HG03571 (cell line): ENCODE data around the gene FAM47C.
"Not testable (repeated sequence)": the region's sequence is repeated elsewhere in the genome, so short reads cannot be mapped to it uniquely, and the experiment has no call there.

Source experiments
- ATAC-seq: cut with Tn5 transposase; IDR thresholded peaks from one replicate; pipeline ENCODE4 v1.9.1; 2021; ENCODE audit not compliant: unreplicated experiment

FAM47C gene

DNA sequence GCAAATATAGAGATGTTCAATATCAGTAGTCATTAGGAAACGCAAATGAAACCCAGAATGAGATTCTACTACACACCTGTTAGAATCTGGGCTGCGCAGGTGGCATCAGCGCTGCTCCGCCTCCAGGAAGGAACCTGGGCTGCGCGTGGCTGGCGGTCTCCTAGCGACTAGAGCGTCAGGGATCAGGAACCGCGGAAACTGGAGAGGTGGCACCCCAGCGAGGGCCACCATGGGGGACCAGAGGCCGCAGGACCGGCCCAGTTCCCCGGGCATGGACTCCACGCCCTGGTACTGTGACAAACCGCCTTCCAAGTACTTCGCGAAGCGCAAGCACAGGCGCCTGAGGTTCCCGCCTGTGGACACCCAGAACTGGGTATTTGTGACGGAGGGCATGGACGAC, at the start of gene FAM47C:
TSS of gene FAM47C (plus strand) at position 185 of the 400 bp plus-strand sequence. CDS start at position 230, 45 bp downstream.
- ATAC-seq, result not testable (repeated sequence)

DNA sequence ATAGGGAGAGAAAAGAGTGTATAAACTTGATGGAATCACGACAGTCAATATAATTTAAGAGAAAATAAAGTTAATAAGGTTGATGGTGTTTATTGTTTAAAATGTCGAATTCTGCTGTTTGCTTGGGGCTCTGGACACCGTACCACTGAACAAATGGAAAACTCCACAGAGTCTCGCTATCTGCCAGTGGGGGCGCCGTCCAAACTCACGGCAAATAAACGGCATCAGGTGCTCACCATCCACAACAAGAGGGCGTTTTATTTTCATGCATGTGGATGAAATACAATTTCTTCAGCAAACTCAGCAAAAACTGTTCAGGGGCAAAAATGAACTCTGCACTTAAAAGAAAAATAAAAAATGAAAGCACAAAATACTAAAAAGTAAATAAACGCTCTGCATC, 46.6 kb upstream of the FAM47C start:
- no peak for ATAC-seq

DNA sequence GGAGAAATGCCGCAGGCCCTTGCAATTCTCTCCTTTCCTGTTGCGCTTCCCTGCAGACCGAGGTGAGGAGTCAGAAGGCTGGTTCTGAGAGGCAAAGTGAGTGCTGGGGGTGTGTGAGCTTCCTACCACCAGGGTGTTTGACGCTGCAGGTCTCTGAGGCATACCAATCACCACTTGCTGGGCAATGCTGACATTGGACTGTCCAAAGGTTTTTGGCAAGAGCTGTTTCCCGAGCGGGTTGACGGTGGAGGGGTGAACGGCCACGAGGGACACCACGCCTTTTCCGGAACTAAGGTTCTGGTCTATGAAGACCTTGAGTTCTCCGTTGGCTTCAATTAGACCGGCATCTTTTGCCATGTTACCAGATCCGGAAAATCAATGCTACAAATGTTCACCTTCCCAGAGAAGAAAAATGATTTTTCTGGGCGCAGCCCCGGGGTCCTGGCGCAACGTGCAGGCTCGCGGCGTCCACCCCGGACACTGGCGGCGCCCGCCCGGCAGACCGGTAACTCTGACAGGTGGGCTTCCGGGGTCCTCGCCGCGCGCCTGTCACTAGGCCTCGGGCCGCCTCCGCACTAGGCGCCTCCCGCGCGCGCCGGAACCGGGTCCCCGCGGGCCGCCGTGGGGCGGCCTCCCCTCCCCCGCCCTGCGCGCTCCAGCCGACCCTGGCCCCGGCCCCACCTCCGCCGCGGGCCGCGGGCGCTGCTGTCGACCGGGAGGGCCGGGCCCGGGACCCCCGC, 44.9 kb upstream of the FAM47C start:
- ATAC-seq, result no peak

DNA sequence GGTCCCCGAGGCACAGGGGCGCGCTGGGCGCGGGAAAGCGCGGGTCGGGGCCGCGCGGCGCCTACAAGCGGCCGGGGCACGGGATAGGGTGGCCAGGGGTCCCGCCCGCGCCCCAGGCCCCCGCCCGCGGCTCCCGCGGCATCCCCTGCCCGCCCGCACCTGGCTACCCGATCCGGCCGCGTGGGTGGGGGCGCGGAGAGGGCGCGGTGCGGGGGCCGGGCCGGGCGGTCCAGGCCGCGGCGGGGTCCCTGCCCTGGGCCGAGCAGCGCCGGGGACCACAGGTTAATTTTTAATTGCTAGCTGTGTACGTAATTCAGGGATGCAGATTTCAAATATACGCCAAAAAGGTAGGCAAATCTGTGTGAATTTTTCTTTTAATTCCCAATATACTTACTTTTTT, 44.3 kb upstream of the FAM47C start:
- no peak for ATAC-seq

DNA sequence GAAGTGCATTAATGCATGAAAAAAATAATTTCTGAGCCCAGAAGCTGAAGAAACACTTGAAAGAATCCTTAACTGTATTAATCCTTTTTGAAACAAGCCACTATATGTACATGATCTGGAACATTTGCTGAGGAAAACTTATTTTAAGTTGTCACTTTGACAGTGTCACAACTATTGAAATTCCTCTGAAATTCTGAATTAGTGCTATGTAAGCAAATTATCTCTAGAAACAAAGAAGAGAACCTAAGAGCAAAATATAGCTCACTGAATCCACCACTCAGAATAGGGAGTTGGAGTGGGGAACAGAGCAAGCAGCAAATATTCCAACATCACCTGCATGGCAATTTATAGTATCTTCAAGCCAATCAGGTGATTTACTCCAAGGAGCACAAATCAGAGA, 34.6 kb upstream of the FAM47C start:
- ATAC-seq, result no peak

DNA sequence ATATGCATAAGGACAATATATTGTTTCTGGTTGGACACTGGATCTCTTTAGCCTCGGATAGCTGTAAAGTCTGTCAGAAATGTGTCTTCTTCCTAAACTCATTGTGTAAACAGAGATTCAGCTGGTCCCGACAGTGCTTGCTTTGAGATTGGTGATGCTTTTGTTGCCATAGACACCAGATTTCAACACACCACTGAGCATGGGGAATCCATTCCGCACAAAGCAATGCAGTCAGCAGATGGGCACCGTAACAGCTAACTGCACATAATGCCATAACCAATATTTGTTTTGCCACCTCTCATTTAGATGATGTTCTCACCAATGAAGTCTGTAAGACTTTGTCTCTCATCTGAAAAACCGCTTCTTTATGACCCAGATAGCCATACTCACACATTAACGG, 33.3 kb upstream of the FAM47C start:
- no peak for ATAC-seq

DNA sequence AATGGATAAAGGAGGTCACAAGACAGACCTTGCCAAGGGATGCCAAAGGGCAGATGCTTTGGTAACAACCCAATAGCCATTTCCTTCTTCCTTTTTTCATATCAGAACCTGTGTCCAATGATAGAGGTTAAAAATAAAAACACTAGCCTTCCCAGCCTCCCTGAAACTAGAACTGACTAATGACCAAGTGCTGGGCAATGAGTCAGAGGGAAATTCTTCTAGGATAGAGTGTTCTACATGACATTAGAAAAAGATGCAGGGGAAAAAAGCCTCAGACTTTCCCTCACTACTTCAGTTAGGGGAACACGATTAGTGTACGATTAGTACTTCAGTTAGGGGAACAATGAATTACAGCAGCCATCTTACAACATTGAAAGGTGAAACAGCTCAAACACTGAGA, 29.3 kb upstream of the FAM47C start:
- no peak for ATAC-seq

DNA sequence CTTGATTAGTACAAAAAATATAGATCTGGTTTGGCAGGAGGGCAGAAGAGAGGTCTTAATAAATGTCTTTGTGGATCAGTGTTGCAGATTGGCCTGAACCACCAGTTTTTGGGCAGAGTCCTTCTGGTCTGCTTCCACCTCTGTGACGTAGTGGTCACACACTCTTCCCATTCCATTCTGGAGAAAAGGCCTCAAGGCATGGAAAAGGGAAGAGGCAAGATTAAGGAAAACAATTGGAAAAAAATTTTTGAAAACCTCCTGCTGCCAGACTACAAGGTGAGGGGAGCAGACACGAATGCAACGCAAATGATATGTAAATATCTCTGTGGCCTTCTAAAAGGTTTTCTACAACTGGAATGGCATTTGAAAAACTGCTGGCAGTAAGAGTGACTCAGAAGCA, 24.3 kb upstream of the FAM47C start:
- ATAC-seq, result no peak

DNA sequence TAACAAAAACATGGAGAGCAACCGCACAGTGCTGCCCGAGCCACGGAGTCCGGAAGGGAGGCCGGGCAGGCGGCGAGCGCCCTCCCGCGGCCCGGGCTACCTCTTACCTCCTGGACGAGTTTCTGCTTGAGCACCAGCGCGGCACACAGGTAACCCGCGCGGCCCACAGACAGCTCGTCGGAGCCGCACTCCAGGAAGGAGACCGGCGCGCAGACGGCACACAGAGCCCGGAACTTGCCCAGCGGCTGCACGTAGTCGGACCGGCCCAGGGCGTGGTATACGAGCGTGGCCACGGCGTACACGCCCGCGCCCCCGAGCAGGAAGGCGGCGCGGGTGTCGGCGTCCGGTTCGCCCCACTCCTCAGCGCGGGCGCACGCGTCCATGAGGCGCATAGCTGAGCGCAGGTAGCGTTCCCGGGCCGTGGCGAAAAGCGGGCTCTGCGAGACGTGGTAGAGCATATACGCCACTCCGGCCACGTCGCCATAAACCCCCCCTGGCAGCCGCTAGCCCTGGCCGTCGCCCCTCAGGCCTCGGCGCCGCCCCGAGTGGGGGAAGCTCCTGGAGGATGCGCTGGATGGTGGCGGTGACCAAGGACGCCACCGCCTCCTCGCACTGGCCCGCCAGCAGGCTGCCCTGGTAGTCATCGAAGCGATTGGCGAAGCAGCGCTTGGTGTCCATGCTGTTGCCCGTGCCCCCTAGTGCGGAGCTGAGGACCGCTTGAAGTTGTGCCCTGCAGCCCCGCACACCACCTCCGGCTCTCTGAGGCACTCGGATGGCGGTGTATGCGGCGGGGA, 22.6 kb upstream of the FAM47C start:
- ATAC-seq, result not testable (repeated sequence)

DNA sequence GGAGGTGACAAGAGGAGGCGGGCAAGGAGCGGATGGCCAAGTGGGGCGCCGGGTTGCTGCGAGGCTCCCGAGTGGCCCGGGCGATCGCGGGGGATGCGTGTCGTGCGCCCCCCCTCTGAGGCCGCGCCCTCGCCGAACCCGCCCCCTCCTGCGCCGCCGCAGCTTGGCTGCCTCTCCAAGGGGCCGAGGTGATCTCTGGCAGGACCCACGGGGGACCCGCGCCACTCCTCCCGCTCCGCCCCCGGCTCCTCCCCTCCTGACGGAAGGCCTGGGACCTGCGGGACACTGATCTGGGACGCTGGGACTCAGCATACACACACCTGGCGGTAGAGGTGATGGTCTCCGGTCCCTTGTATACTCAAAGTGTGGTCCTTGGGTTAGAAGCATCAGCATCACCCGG, 21.9 kb upstream of the FAM47C start:
- no peak for ATAC-seq

DNA sequence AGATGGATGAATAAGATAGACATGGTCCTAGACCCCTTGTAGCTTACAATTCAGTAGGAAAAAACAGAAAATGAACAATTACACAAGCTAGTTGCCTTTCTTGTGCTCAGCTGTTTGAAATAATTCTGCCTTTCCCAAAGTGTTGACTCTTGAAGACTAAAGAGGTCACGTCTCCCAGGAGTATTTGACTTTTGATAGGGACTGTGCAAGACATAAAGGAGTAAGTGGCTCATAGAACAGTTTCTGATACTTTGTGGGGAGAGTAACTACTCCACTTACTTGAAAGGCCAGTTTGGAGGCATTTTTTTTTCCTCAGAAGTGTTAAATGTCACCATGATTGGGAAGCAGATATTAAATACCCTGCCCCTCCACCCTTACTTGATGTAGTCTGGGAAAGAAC, 21.0 kb upstream of the FAM47C start:
- not testable (repeated sequence) for ATAC-seq

DNA sequence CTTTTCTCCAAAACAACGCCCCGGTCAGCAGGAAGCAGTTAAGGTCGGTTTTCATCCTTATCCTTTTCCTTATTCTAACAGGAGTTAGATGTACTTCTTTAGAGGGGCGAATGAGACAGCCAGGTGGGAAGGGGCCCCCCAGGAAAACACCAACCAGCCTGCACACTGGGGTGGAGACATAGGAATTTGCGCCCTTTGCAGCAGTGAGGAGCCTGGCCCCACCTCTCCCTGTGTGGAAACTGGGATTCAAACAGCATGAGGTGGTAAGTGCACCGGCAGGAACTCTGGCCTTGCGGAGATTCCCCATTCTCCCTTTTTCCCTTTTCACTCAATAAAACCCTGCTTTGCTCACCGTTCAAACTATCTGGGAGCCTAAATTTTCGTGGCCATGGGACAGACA, 8.0 kb upstream of the FAM47C start:
- no peak for ATAC-seq

DNA sequence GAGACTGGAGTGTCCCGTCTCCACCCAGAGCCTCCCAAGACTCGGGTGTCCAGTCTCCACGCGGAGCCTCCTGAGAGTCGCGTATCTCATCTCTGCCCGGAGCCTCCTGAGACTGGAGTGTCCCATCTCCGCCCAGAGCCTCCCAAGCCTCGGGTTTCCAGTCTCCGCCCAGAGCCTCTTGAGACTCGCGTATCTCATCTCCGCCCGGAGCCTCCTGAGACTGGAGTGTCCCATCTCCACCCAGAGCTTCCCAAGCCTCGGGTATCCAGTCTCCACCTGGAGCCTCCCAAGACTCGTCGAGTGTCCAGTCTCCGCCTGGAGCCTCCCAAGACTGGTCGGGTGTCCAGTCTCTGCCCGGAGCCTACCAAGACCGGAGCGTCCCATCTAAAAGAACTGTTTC, 2.3 kb downstream of the FAM47C start:
- no peak for ATAC-seq

DNA sequence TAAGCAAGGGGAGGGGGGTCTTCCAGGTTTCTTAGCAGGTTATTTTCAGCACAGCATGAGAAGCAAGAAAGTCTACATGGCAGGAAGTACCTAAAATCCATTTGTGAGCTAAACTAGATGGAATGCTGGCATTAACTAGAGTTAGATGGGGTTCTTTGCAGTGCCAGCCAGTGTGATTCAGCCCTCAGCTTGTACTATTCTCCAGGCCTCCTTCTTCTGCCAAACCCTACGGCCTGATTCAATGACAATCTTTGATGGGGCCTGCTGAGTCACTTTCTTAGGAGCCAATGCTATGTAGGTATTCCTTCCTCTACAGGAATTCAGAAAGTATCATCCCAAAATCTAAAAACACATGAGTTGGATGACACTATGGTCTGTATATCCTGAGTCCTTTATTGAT, 26.1 kb downstream of the FAM47C start:
- not testable (repeated sequence) for ATAC-seq

DNA sequence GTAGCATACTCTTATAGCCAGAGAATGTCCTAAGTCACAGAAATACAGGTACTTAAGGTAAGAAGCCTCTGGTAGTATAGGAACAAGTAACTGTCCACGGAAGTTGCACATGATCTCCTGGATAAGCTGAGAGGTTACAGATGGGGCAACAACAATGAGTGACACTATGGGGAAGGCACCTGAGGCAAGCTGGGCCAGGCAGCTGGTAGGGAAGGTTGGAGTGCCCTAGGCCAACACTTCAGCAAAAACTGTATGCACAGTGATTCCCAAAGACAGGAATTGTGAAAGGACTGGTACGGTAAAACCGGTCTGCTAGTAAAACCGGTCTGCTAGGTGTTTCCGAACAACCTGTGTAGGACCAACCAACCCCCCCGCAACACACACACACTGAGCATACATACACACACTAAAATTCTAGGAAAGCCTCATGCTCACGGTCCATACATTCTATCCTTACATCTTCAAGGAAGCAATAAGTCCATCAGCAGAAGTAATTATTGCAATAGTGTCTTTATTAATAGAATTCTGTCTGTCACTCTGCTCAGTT, 28.6 kb downstream of the FAM47C start:
- ATAC-seq, result not testable (repeated sequence)

DNA sequence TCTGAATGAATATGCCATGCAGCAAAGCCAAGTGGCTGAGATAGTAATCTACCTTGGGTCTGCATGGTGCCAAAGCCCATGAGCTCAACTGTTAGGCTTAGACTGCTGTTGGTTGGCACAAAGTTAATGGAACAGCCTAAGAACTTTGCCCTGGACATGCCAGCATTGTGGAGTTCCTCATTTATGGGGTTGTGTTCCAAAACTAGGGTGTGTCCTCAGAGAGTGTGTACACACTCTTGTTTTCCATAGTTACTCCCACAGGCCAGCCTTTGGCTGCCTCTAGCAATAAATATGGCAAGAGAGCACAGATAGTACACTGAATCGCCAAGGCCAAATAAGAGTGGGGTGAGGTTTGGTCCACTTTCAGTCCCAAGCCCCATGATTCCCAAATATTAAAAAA, 30.6 kb downstream of the FAM47C start:
- ATAC-seq, result not testable (repeated sequence)

DNA sequence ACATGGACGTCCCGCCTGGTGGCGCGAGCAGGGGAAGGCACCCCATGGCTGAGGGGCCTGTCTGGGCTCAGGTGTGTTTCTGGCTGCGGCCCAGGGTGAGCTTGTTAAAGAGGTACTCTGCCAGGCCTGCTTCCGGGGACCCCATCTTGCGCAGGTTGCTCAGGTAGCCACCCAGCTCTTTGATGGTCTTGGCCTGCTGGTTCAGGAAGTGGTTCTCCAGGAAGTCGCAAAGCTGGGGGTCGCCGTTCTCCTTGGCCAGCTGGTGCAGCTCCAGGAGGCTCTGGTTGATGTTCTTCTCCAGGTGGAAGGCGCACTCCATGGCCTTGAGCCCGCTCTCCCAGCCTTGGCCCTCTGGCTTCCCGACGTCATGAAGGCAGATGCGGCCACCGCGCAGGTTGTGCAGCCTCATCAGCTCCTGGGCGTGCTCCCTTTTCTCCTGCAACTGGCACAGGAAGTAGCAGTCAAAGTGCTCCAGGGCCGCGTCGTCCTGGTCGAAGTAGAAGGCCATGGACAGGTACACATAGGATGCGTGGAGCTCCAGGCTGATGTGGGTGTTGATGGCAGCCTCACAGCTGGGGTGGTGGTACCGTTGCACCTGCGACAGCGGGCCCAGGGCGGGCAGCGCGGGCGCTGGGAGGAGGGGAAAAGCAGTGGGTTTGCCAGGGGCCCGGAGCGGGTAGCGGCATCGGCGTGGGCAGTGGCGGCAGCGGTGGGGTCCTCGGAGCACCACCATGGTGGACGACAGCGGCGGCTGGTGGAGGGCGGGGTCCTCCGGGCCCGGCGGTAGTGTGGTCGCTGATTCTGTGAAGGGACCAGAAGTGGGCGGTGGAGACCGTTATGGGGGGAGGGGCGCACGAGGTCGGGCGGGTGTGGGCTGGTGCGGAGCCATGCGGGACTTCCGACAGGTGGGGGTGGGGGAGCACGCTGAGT, 35.1 kb downstream of the FAM47C start:
- ATAC-seq, result not testable (repeated sequence)

DNA sequence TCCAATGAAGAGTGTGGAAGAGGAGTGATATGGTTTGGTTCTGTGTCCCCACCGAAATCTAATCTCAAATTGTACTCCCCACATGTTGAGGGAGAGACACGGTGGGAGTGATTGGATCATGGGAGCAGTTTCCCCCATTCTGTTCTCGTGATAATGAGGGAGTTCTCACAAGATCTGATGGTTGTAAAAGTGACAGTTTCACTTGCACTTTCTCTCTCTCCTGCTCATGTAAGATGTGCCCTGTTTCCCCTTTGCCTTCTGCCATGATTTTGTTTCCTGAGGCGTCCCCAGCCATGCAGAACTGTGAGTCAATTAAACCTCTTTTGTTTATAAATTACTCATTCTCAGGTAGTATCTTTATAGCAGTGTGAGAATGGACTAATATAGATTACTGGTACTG, 39.6 kb downstream of the FAM47C start:
- ATAC-seq, result no peak

DNA sequence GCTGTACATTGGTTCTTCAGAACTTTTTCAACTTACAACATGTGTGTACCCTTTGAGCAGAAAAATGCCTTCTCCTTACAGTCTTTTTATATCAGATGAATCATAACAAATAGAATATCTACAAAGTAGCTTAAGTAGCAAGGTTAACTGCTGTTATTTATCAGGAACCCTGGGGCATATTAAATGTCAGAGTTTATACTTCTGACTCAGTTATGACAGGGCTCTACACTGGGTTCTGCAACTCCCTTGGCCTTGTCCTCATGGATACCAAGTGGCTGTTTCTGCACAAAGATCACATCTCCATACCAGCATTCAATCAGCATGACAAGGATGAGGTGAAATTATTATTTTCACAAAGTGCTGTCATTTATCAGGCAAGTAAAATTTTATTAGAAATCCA, 49.4 kb downstream of the FAM47C start:
- ATAC-seq, result not testable (repeated sequence)

DNA sequence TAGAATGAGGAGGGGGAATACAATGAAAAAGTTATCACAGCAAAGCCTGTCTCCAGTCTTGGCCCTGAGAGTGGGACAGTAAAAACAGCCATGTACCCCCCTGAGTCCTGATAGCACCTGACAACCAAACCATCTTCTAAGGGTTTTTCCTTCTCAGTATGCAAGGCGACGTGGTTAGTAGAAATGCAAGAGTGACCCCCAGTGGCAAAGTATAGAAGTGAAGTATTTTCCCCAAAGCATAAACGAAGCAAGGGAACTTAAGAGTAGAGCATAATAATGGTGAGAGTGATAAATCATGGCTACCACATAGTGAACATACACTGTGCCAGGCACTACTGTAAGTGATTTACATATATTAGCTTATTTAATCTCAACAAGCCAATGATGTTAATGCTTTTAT, 52.8 kb downstream of the FAM47C start:
- no peak for ATAC-seq
